ENCODE results near the gene PCDHAC1.
"Not testable (repeated sequence)": the region's sequence is repeated elsewhere in the genome, so short reads cannot be mapped to it uniquely, and the experiment has no call there.

The PCDHAC1 gene, protein sequence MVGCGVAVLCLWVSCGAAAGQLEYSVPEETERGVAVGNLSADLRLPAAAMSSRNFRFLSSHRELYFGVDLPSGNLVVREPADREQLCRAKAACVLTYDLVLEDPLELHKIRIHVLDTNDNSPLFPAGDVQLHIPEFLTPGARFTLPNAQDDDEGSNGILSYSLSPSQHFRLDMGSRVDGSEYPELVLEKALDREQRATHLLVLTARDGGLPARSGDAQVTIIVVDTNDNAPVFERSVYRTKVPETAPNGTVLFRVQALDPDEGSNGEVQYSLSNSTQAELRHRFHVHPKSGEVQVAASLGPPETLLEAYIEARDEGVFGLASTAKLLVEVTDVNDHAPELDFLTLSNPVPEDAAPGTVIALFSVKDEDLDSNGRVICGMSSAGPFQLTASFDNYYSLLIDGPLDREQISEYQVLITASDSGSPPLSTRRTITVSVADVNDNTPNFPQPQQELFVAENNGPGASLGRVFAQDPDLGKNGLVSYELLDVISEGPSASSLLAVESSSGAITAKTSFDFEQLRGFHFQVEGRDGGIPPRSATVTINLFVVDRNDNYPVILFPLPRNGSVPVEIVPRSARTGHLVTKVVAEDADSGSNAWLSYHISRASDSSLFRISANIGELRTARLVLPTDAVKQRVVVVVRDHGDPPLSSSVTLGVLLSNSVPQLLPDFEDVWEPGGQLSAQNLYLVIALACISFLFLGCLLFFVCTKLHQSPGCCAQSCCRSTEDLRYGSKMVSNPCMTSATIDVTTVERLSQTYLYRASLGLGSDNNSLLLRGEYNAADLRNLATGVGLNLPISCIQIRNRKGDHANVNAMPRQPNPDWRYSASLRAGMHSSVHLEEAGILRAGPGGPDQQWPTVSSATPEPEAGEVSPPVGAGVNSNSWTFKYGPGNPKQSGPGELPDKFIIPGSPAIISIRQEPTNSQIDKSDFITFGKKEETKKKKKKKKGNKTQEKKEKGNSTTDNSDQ

DNA sequence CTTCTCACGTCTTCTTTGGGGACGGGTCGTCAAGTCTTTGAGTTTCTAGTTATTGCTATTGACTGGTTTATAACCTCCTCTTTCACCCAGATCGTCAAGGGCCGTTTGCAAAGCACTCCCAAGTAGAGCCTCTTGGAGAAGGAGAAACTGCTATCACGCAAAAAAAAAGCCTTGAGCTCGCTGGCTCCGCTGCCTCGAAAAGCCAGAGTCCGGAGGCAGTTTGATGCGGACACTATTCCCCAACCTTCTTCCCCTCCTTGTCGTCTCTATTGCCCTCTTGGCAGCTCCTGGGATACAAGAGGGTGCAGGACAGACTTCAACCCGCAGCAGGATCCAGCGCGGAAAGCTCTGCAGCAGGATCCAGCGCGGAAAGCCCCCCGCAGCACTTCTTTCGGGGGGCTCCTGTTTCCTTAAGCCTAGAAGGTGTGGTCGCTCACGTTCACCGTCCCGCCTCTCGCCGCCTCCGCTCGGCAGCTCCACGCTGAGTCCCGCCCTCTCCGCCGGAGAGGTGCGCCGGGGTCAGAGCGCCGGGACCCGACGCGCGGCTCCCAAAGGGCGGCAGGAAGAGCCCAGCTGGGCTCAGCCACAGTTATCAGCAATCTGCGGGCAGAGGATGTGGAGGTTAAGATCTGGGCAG lies at the start of gene PCDHAC1:
PCDHAC1 (plus strand) TSS at position 494 of the 637 bp plus-strand sequence. CDS start 594 bp downstream, outside the sequence.
- no peak for DNase-seq (ENCODE audit: extremely low read depth in 1 of 2, low read depth in 1 of 2)

DNA sequence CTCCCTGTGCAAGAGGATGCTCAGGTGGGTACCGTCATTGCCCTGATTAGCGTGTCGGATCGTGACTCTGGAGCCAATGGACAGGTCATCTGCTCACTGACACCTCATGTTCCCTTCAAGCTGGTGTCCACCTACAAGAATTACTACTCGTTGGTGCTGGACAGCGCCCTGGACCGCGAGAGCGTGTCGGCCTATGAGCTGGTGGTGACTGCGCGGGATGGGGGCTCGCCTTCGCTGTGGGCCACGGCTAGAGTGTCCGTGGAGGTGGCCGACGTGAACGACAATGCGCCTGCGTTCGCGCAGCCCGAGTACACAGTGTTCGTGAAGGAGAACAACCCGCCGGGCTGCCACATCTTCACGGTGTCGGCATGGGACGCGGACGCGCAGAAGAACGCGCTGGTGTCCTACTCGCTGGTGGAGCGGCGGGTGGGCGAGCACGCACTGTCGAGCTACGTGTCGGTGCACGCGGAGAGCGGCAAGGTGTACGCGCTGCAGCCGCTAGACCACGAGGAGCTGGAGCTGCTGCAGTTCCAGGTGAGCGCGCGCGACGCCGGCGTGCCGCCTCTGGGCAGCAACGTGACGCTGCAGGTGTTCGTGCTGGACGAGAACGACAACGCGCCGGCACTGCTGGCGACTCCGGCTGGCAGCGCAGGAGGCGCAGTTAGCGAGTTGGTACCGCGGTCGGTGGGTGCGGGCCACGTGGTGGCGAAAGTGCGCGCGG lies 49.4 kb upstream of the PCDHAC1 start:
- DNase-seq (ENCODE audit: extremely low read depth in 1 of 2, low read depth in 1 of 2), result not testable (repeated sequence)

DNA sequence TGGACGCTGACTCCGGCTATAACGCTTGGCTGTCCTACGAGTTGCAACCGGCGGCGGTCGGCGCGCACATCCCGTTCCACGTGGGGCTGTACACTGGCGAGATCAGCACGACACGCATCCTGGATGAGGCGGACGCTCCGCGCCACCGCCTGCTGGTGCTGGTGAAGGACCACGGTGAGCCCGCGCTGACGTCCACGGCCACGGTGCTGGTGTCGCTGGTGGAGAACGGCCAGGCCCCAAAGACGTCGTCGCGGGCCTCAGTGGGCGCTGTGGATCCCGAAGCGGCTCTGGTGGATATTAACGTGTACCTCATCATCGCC lies 48.9 kb upstream of the PCDHAC1 start:
- no peak for DNase-seq (ENCODE audit: extremely low read depth in 1 of 2, low read depth in 1 of 2)

DNA sequence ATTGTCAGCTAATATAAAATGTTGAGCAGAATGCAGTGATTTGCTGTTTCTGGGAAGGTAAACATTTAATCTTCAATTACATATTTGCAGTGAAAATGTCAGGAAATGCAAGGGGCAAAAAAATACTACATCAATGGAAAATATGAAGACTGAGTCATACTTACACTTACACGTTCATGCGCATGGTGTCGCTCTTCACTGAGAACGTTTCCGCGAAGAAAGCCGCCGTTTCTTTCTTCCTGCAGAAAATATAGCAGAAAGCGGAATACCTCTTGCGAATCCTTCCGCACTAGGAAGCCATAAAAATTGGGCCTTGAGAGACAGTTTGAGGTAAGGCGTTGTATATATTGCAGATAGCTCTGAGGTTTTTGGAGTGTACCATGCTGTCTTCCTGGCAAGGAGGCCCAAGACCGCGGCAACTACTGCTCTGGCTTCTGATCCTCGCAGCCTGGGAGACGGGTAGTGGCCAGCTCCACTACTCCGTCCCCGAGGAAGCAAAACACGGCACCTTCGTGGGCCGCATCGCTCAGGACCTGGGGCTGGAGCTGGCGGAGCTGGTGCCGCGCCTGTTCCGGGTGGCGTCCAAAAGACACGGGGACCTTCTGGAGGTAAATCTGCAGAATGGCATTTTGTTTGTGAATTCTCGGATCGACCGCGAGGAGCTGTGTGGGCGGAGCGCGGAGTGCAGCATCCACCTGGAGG lies 44.1 kb upstream of the PCDHAC1 start, which contains the start of gene PCDHA13:
PCDHA13 (plus strand) TSS at position 236 of the 702 bp plus-strand sequence; CDS start at position 381, 145 bp downstream.
- DNase-seq (ENCODE audit: extremely low read depth in 1 of 2, low read depth in 1 of 2), result no peak

DNA sequence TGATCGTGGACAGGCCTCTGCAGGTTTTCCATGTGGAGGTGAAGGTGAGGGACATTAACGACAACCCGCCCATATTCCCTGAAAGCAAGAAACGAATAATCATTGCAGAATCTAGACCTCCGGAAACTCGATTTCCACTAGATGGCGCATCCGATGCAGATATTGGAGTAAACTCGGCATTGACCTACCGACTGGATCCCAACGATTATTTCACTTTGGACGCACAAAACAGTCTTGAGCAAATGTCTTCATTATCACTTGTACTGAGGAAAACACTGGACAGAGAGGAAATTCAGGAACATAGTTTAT lies 43.6 kb upstream of the PCDHAC1 start:
- DNase-seq (ENCODE audit: extremely low read depth in 1 of 2, low read depth in 1 of 2), result no peak

DNA sequence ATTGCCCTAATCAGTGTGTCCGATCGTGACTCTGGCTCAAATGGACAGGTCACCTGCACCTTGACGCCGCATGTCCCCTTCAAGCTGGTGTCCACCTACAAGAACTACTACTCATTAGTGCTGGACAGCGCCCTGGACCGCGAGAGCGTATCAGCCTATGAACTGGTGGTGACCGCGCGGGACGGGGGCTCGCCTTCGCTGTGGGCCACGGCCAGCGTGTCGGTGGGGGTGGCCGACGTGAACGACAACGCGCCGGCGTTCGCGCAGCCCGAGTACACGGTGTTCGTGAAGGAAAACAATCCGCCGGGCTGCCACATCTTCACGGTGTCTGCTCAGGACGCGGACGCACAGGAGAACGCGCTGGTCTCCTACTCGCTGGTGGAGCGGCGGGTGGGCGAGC lies 42.7 kb upstream of the PCDHAC1 start:
- no peak for DNase-seq (ENCODE audit: extremely low read depth in 1 of 2, low read depth in 1 of 2)

DNA sequence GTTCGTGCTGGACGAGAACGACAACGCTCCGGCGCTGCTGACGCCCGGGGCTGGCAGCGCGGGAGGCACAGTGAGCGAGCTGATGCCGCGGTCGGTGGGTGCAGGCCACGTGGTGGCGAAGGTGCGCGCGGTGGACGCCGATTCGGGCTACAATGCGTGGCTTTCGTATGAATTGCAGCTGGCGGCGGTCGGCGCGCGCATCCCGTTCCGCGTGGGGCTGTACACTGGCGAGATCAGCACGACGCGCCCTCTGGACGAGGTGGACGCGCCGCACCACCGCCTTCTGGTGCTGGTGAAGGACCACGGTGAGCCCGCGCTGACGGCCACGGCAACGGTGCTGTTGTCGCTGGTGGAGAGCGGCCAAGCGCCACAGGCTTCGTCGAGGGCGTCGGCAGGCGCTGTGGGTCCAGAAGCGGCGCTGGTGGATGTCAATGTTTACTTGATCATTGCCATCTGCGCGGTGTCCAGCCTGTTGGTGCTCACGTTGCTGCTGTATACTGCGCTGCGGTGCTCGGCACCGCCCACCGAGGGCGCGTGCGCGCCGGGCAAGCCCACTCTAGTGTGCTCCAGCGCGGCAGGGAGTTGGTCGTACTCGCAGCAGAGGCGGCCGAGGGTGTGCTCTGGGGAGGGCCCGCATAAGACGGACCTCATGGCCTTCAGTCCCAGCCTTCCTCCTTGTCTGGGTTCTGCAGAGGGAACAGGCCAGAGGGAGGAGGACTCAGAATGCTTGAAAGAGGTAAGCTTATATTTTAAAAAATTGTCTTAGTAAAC lies 42.0 kb upstream of the PCDHAC1 start:
- DNase-seq (ENCODE audit: extremely low read depth in 1 of 2, low read depth in 1 of 2), result no peak

DNA sequence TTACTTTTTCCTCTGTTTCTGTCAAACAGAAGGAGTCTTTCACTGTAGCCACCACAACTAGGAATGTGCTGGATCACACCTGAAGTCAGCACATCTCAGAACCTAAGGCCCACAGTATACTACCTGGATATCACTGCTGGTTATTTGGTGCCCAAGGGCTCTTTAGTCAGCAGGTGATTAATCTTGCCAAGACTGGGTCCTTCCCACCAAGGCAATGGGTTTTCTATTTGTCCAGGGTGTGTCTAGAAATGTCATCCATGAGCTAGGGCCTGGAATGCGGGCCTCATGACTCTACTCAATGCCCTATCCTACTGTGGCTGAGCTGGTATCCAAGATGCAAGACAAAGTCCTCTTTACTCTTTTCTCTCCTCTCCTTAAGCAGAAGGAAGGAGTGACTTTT lies 9.8 kb upstream of the PCDHAC1 start:
- DNase-seq (ENCODE audit: extremely low read depth in 1 of 2, low read depth in 1 of 2), result no peak

DNA sequence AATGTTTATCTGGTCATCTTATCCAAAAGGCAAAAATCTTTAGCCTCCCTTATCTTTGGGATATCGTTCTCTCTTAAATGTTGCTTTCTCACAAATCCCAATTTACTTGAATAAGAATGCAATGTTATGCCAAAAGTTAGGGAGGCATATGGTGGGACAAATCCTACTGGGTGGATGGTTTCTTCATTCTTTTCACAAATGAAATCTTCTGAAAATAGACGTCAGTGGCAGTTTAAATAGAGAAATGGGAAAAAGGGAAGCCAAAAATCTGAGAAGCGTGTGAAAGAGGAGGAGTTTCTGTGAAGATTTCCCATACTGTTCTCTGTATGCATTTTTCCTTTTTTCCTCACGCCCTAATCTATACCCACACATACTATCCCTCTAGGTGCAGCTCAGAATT lies 2.5 kb upstream of the PCDHAC1 start:
- DNase-seq (ENCODE audit: extremely low read depth in 1 of 2, low read depth in 1 of 2), result no peak

DNA sequence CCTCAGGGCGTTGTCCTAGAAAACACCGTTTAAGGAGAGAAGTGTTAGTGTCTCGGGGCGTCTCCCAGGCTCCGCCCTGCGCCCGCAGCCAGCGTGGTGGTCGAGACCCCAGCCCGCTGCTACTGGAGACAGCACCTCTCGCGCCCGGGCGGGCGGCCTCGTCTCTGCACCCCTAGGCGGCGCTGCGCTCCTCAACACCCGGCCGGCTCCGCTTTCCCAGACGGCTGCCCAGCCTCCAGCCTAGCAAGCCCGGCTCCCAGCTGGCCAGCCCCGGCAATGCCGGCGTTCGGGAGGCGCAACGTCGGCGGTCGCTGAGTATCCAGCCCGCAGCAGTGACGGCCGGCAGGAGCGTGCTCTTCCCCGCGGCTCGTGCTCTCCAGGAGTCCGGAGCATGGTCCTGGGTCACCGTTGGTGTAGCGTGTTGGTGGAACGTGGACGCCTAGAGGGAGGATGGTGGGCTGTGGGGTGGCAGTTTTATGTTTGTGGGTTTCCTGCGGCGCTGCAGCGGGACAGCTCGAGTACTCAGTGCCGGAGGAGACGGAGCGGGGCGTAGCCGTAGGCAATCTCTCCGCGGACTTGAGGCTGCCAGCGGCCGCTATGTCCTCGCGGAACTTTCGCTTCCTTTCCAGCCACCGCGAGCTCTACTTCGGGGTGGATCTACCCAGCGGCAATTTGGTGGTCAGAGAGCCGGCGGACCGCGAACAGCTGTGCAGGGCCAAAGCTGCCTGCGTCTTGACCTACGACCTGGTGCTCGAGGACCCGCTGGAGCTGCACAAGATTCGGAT lies 536 bp downstream of the PCDHAC1 start:
- no peak for DNase-seq (ENCODE audit: extremely low read depth in 1 of 2, low read depth in 1 of 2)

DNA sequence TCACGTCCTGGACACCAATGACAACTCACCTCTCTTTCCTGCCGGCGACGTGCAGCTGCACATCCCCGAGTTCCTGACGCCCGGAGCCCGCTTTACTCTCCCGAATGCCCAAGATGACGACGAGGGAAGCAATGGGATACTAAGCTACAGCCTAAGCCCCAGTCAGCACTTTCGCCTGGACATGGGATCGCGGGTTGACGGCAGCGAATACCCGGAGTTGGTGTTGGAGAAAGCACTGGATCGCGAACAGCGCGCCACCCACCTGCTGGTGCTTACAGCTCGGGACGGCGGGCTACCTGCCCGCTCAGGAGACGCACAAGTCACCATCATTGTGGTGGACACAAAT lies 1.1 kb downstream of the PCDHAC1 start:
- DNase-seq (ENCODE audit: extremely low read depth in 1 of 2, low read depth in 1 of 2), result no peak

DNA sequence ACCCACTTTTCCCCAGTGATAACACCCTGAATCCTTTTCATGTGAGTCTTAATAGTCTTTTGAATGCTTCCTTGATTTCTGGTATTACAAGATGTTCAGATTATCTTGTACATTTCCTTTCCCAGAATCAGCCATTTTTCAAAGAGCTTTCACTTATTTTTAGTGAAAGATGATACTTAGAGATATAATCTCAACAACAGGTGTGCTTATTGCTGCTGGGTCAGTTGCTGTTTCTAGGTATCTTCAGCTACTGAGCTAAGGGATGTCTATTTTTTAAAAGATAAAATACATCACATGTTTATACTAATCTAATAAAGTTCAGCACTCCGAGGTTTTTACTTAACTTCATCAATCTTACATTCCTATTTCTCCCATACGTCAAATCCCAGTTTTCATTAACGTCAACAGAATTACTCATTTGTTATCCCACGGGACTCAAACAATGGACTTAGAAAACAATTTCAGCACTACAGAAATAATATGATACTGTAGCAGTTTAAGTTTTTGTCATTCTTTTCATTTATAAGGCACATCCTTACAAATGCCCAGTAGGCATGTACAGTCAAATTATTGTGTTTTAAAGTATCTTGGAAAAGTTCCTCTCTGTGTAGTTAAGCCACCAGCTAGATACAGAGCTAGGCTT lies 9.0 kb downstream of the PCDHAC1 start:
- no peak for DNase-seq (ENCODE audit: extremely low read depth in 1 of 2, low read depth in 1 of 2)

DNA sequence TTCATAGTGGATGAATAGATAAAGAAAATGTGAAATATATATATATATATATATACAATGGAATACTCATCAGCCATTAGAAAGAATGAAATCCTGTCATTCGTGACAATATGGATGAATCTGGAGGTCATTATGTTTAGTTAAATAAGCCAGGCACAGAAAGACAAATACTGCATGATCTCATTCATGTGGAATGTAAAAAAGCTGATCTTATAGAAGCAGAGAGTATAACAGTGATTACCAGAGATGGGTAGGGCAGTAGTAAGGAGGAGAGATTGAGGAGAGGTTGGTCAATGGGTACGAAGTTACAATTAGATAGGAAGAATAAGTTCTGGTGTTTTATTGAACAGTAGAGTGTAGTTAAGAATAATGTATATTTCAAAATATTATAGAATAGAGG lies 20.5 kb downstream of the PCDHAC1 start:
- DNase-seq (ENCODE audit: extremely low read depth in 1 of 2, low read depth in 1 of 2), result no peak

DNA sequence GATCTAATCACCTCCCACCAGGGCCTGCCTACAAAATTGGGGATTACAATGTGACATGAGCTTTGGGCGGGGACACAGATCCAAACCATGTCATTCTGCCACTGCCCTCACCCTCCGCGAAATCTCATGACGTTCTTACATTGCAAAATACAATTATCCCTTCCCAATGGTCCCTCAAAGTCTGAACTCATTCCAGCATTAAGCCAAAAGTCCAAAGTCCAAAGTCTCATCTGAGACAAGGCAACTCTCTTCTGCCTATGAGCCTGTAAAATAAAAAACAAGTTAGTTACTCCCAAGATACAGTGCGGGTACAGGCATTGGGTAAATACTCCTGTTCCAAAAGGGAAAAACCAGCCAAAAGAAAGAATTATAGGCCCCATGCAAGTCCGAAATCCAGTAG lies 25.5 kb downstream of the PCDHAC1 start:
- no peak for DNase-seq (ENCODE audit: extremely low read depth in 1 of 2, low read depth in 1 of 2)

DNA sequence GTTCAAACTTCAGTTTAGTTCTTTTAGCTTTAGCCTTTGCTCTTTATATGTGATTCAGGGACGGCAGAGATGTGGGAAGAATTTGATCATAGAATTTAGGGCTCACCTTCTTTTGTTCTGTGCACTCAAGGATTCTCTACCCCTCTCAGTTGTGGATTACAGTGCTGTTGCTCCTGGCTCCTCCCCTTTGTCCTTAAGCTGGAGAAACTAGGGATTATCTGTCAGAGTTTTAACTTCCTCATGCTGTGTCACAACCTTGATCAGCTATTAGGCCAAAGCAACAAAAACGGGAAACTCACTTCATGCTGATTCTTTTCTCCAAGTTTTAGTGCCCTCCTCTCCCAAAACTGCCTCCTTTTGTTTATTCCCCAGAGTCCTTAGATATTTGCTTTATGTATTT lies 27.1 kb downstream of the PCDHAC1 start:
- no peak for DNase-seq (ENCODE audit: extremely low read depth in 1 of 2, low read depth in 1 of 2)

DNA sequence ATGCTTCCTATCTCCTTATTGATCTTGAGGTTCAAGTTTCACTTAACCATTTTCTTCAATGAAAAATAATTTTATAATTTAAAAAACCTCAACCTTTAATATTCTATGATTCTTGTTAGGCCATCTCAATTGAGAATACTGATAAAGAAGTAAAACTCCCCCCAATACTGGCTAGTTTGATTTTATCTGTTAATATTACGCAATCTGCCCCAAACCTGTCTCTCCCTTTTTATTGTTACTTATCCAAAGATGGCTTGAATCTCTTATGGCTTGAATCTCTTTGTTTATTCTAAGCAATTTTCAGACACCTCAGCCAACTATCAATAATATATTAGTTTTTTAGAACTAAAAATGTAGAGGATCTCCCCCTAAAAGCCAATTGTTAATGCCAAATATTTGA lies 36.1 kb downstream of the PCDHAC1 start:
- no peak for DNase-seq (ENCODE audit: extremely low read depth in 1 of 2, low read depth in 1 of 2)

DNA sequence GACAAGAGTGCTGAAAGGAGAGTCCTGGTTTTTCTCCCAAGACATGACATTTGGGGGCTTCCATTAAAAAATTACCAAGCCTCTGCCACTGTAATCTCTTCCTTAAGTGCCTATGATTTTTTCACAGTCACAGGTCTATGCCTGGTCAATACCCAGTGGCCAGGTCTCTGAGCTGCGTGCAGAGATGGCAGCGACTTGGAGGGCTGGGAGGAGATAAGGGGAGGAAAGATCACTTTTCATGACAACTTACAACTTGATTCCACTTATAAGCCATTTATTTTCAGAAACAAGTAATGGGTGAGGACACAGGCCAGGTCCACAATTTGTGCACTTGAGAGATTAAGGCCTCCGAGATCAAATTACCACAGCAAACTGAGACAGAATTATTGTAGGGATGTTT lies 38.3 kb downstream of the PCDHAC1 start:
- DNase-seq (ENCODE audit: extremely low read depth in 1 of 2, low read depth in 1 of 2), result no peak

DNA sequence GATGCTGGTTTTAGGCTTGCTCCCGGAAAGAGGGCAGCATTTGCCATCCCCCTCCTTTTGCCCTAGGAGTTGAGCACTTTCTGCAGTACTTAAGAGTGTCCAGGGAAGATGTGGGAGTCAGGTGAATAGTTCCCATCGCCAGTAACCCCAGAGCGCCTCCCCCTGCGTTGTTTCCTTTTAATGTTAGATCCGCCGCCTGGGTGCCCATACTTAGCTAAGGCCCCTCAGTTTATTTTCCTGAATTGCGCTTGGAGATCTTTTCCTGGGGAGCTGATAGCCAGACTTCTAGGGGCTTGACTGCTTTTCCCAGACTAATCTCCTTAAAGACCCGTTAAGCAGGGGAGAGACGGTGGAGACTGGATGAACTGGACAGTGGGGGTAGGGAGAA lies 39.8 kb downstream of the PCDHAC1 start:
- DNase-seq (ENCODE audit: extremely low read depth in 1 of 2, low read depth in 1 of 2), result no peak
